Uterus (tissue), 2 donors: ENCODE data around the gene ADAMTS17.

Experiments used
- CTCF ChIP-seq, 4 experiments: fragments of 200-600 bp in 2 of 4; fragments of 450-650 bp in 2 of 4; sonication (generic) in 2 of 4; IDR thresholded peaks; one replicate each; pipeline ENCODE4 v1.5.1; 2016 to 2019; ENCODE audit warnings: antibody characterized with exemption in 4 of 4, mild to moderate bottlenecking in 2 of 4, moderate library complexity in 1 of 4
- POLR2A ChIP-seq, 2 donors: fragments of 450-650 bp; IDR thresholded peaks; one replicate each; pipeline ENCODE4 v1.6.1; 2016; ENCODE audit warnings: antibody characterized with exemption in 2 of 2, mild to moderate bottlenecking in 1 of 2, moderate library complexity in 1 of 2

GRCh38 chr15:100318880-100319279 lies 22.9 kb downstream of the ADAMTS17 start:
- no peak for TF ChIP-seq CTCF (IDR thresholded peaks at IDR 0.05)
- TF ChIP-seq POLR2A (IDR thresholded peaks at IDR 0.05) = no peak
